ENCODE results near the gene ZSWIM3. TPM values are rescaled to one million over a fixed set of nuclear protein-coding genes. Genes with fewer than 3 reads are reported as not detected.

The ZSWIM3 gene
- total RNA-seq, 1 donor, result 8.1 TPM

GRCh38 chr20:45907219-45907948, 50.0 kb downstream of the ZSWIM3 start:
- no peak for DNase-seq (ENCODE audit: low read depth in 2 of 3, low spot score in 2 of 3)

GRCh38 chr20:45908084-45908483, 50.7 kb downstream of the ZSWIM3 start:
- no peak for DNase-seq (ENCODE audit: low read depth in 2 of 3, low spot score in 2 of 3)

DNA sequence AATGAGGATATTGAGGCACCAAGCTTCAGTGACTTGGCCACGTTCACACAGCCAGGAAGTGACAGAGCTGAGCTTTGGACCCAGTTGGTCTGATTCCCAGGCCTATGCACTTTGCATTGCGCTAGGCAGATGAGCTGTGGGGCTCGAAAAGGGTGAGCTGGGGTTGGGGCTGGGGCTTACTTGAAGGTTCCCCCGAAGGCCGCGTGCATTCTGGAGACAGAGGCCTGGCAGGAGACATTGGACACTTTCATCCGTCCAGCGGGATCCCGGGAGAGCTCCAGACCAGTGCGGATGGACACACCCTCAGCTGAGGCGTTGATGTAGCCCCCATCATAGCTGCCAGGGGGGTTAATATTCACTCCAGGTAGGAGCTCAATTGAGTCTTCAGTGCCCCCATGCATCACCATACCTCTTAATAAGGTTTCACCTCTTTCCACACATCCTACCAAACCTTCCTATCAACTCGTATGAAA, 52.0 kb downstream of the ZSWIM3 start:
- DNase-seq (ENCODE audit: low read depth in 2 of 3, low spot score in 2 of 3), result no peak

GRCh38 chr20:45909817-45910669, 52.6 kb downstream of the ZSWIM3 start:
- DNase-seq (ENCODE audit: low read depth in 2 of 3, low spot score in 2 of 3), result no peak

GRCh38 chr20:45910670-45911485, 53.5 kb downstream of the ZSWIM3 start:
- peak; percentile 47 to 100 (median 99) for DNase-seq (ENCODE audit: low read depth in 2 of 3, low spot score in 2 of 3)

DNA sequence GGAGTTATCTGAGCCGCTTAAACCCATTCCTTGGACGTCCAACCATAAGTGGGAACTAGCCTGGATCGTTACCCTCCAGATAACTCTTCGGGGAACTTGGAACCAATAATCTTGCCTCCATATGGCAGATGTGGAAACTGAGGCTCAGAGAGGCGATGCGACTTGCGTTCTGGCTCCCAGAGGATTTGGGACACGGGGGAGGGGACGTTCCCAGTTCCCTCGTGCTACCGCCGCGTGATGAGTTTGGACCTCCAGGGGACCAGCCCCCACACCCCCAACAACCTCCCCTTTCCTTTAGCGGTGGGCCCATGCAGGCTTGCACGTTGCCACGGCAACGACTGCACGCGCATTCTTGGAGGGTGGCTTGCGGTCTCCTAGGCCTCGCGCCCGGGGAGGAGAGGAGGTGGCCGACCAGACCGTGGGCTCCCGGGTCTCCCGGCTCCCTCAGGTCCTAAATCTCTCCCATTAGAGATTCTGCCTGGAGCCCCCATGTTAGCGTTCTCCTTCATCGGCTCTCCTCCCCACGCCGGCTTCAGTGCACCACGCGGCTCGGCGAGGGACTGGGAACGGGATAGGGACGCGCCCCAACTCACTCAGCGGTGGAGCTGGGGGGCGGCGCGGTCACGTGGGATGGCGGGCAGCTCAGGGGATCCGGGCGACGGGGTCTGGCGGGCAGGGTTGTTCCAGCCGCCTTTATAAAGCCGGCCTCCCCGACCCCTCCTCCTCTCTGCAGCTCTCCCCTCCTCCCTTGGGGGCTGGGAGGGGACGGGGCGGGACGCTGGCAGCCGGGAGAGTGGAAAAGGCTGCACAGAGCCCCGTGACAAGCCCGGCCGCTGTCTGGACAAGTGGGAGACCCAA, 54.3 kb downstream of the ZSWIM3 start, which contains the start of gene PLTP:
PLTP (minus strand) TSS at position 670 of the 858 bp plus-strand sequence. CDS start 703 bp downstream, outside the sequence.
- peak in 2 of 3 donors; percentile 78 to 82 for DNase-seq (ENCODE audit: low read depth in 2 of 3, low spot score in 2 of 3)

DNA sequence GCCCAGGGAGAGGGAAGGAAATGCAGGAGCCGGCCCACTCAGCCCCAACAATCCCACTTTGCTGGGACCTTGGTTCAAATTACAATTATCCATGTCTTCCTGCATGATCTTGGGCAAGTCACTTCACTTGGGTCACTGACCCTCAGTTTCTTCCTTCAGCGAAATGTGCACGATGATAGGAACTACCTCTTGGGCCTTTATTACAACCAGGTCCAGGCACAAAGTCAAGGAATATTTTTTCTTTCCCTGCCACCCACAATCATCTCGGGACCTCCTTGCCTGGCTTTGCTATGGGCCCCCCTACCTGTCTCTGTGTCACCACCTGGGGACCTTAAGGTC, 54.9 kb downstream of the ZSWIM3 start:
- no peak for DNase-seq (ENCODE audit: low read depth in 2 of 3, low spot score in 2 of 3)

GRCh38 chr20:45913116-45913515, 55.7 kb downstream of the ZSWIM3 start:
- DNase-seq (ENCODE audit: low read depth in 2 of 3, low spot score in 2 of 3), result no peak

- DNase-seq (ENCODE audit: low read depth in 2 of 3, low spot score in 2 of 3), result no peak
Observed at GRCh38 chr20:45917790-45918141, 60.4 kb downstream of the ZSWIM3 start.

DNA sequence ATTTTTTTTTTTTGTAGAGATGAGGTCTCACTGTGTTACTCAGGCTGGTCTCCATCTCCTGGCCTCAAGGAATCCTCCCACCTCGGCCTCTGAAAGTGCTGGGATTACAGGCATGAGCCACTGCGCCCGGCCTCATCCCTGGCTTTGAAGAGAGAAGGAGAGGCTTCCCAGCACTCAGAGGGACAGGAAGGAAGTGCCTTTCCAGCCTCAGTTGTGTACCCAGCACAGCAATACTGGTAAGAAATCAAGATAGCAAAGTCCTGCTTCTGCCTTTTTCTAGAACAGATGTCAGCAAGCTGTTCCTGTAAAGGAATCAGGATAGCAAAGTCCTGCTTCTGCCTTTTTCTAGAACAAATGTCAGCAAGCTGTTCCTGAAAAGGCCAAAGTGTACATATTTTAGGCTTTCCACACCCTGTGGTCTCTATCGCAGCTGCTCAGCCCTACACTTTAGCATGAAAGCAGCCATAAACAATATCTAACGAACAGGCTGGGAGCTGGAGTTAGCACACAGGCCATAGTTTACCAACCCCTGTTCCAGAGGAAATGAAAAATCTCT, 60.8 kb downstream of the ZSWIM3 start:
- DNase-seq (ENCODE audit: low read depth in 2 of 3, low spot score in 2 of 3), result no peak

GRCh38 chr20:45918779-45919537, 61.5 kb downstream of the ZSWIM3 start:
- no peak for DNase-seq (ENCODE audit: low read depth in 2 of 3, low spot score in 2 of 3)

DNA sequence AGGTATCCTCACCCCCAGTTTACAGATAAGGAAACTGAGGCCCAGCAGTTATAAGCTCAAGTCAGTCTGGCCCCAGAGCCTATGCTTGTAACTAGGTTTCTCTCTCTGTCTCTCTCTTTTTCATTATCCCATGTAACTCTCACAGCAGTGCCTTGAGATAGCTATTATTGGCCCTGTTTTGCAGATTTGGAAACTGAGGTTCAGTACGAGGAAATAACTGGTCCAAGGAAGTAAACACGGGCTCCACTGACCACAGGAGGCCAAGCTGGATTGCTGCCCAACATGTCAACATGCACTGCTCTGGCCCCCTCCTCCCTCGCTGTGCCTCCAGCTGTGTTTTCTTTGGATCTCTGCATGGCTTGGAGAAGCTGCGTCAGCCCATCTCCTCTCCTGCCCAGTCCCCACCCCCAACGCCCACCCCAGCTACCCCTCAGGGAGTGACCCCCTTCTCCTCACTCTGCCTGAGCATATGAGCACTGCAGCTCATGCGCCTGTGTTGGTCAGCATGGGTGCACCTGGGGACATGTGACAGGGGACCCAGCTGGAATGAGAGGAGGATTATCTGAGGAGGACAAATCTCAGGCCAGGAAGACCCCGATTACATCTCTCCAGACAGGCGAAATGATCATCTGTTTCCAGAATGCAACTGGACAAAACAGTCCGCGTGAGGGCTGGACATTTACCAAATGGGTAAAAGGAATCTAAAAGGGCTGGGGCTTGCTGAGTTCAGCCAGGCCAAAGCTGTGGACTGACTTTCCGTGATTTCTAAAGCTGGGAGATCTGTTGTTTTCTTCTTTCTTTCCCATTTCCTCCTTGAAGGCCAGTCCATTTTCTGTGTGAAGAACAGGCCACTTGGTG, 62.4 kb downstream of the ZSWIM3 start:
- no peak for DNase-seq (ENCODE audit: low read depth in 2 of 3, low spot score in 2 of 3)

- no peak for DNase-seq (ENCODE audit: low read depth in 2 of 3, low spot score in 2 of 3)
Observed at GRCh38 chr20:45920462-45921336, 63.3 kb downstream of the ZSWIM3 start.

GRCh38 chr20:45921337-45922189, 64.1 kb downstream of the ZSWIM3 start:
- no peak for DNase-seq (ENCODE audit: low read depth in 2 of 3, low spot score in 2 of 3)

DNA sequence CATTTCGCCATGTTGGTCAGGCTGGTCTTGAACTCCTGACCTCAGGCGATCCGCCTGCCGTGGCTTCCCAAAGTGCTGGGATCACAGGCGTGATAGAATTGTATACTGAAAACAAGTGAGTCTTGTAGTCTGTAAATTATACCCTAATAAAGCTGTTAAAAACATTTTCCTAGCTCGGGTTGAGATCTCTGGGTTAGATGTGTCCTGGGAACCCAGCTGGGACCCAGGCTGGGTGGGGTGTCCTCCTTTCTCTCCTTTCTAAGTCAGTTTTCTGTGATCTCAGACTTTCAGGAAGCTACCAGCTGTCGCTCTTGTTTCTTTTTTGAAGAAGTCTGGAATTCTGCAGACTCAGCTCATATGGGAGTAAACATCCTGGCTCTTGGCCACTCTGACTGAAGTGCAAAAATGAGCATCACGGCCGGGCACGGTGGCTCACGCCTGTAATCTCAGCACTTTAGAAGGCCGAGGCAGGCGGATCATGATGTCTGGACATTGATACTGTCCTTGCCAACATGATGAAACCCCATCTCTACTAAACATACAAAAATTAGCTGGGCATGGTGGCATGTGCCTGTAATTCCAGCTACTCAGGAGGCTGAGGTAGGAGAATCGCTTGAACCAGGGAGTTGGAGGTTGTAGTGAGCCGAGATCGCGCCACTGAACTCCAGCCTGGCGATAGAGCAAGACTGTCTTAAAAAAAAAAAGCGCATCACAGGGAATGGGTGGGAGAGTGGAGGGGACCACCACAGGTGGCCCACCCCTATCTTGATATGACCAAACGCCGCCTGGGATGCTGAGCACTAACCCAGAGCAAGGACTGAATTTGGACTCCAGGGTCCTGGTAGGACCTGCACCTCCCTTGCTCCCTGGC, 67.2 kb downstream of the ZSWIM3 start:
- no peak for DNase-seq (ENCODE audit: low read depth in 2 of 3, low spot score in 2 of 3)
